Stimulated activated CD8-positive, alpha-beta memory T cell treated with anti-CD3 and anti-CD28 coated beads, Interleukin-4, amount 100 ng/mL, for 1 hour (primary cell): ENCODE data around the gene RNASE7.

ENCODE experiments used
- DNase-seq, 2 donors: peaks; one replicate each; pipeline ENCODE4 v3.0.0-alpha.2; 2020; ENCODE audit warnings: low read depth in 2 of 2, low spot score in 1 of 2

Gene RNASE7

GRCh38 chr14:21066882-21067502, 24.8 kb downstream of the RNASE7 start:
- no peak for DNase-seq

- DNase-seq = no peak
Observed at GRCh38 chr14:21068521-21069387, 26.6 kb downstream of the RNASE7 start.

GRCh38 chr14:21069388-21070082, 27.4 kb downstream of the RNASE7 start:
- DNase-seq = no peak

- DNase-seq = no peak
Observed at GRCh38 chr14:21070083-21070609, 28.0 kb downstream of the RNASE7 start, which contains the start of gene ARHGEF40. Gene ARHGEF40, plus strand, starts transcription at chr14:21070304. Its CDS starts 93 bp downstream, at chr14:21070397.

- DNase-seq = no peak
Observed at GRCh38 chr14:21070610-21071224, 28.6 kb downstream of the RNASE7 start.

- DNase-seq = no peak
Observed at GRCh38 chr14:21071225-21072030, 29.3 kb downstream of the RNASE7 start.

- no peak for DNase-seq
Observed at GRCh38 chr14:21072031-21072473, 29.9 kb downstream of the RNASE7 start.

GRCh38 chr14:21072781-21073339, 30.7 kb downstream of the RNASE7 start:
- DNase-seq = no peak

GRCh38 chr14:21073921-21074320, 31.8 kb downstream of the RNASE7 start:
- DNase-seq = no peak

GRCh38 chr14:21074398-21075272, 32.5 kb downstream of the RNASE7 start:
- DNase-seq = no peak

- no peak for DNase-seq
Observed at GRCh38 chr14:21075719-21076437, 33.7 kb downstream of the RNASE7 start.

- no peak for DNase-seq
Observed at GRCh38 chr14:21077672-21078071, 35.5 kb downstream of the RNASE7 start.

GRCh38 chr14:21078287-21078686, 36.1 kb downstream of the RNASE7 start:
- no peak for DNase-seq

GRCh38 chr14:21078726-21079125, 36.6 kb downstream of the RNASE7 start:
- DNase-seq = no peak

- DNase-seq = no peak
Observed at GRCh38 chr14:21081521-21082142, 39.5 kb downstream of the RNASE7 start.

GRCh38 chr14:21083565-21084325, 41.6 kb downstream of the RNASE7 start:
- no peak for DNase-seq

- DNase-seq = no peak
Observed at GRCh38 chr14:21084396-21084795, 42.2 kb downstream of the RNASE7 start.
